MM.1S (cell line): ENCODE data around the gene OR5B2.

Experiments
- DNase-seq: peaks from one replicate; pipeline ENCODE4 v3.0.0-alpha.2; 2015
- H2AFZ ChIP-seq: fragments of 300-600 bp; sonication (generic); 2 replicates; pipeline ENCODE4 v1.6.0; 2016; ENCODE audit warnings: antibody characterized with exemption, low read length
- H3F3A ChIP-seq: fragments of 300-600 bp; sonication (generic); 2 replicates; pipeline ENCODE4 v1.6.1; 2016; ENCODE audit warnings: mild to moderate bottlenecking, antibody characterized with exemption, low read length, moderate library complexity, mixed read lengths; ENCODE audit not compliant: insufficient read depth
- H3K27ac ChIP-seq: fragments of 300-600 bp; sonication (generic); 2 replicates; pipeline ENCODE4 v1.5.1; 2016; ENCODE audit warnings: mild to moderate bottlenecking, low read length
- H3K27me3 ChIP-seq: fragments of 300-600 bp; sonication (generic); replicated peaks from 2 replicates; pipeline ENCODE4 v1.6.0; 2016; ENCODE audit warnings: low read length; ENCODE audit not compliant: insufficient read depth
- H3K36me3 ChIP-seq: fragments of 300-600 bp; sonication (generic); replicated peaks from 2 replicates; pipeline ENCODE4 v1.6.1; 2016; ENCODE audit warnings: mild to moderate bottlenecking, low read length, mixed read lengths; ENCODE audit not compliant: insufficient read depth
- H3K4me1 ChIP-seq: fragments of 300-600 bp; sonication (generic); 2 replicates; pipeline ENCODE4 v1.6.1; 2016; ENCODE audit warnings: low read length, mixed read lengths
- H3K4me2 ChIP-seq: fragments of 300-600 bp; sonication (generic); 2 replicates; pipeline ENCODE4 v1.6.0; 2016; ENCODE audit warnings: low read depth, low read length
- H3K4me3 ChIP-seq: fragments of 300-600 bp; sonication (generic); 2 replicates; pipeline ENCODE4 v1.5.1; 2016; ENCODE audit warnings: low read length, mixed read lengths
- H3K79me2 ChIP-seq: fragments of 300-600 bp; sonication (generic); 2 replicates; pipeline ENCODE4 v1.6.1; 2016; ENCODE audit warnings: mixed run types, low read length, mixed read lengths
- H3K9ac ChIP-seq: fragments of 300-600 bp; sonication (generic); 2 replicates; pipeline ENCODE4 v1.6.1; 2016; ENCODE audit warnings: low read length, mixed read lengths
- H3K9me2 ChIP-seq: fragments of 300-600 bp; sonication (generic); replicated peaks from 2 replicates; pipeline ENCODE4 v1.6.1; 2016; ENCODE audit warnings: mild to moderate bottlenecking, low read length, mixed read lengths; ENCODE audit not compliant: insufficient read depth
- H3K9me3 ChIP-seq: fragments of 300-600 bp; sonication (generic); replicated peaks from 2 replicates; pipeline ENCODE4 v1.6.1; 2016; ENCODE audit warnings: mild to moderate bottlenecking, low read length, mixed read lengths; ENCODE audit not compliant: insufficient read depth
- H4K20me1 ChIP-seq: fragments of 300-600 bp; sonication (generic); 2 replicates; pipeline ENCODE4 v1.6.1; 2016; ENCODE audit warnings: mild to moderate bottlenecking, low read length, moderate library complexity, mixed read lengths; ENCODE audit not compliant: insufficient read depth
- CTCF ChIP-seq: fragments of 300-600 bp; sonication (generic); IDR thresholded peaks from 2 replicates; pipeline ENCODE4 v1.5.1; 2016; ENCODE audit warnings: antibody characterized with exemption, low read length, mixed read lengths
- EZH2 ChIP-seq: fragments of 300-600 bp; sonication (generic); optimal IDR thresholded peaks from 2 replicates; pipeline ENCODE3; 2017; ENCODE audit warnings: low read depth, mild to moderate bottlenecking, antibody characterized with exemption, low read length, mixed read lengths
- EZH2phosphoT487 ChIP-seq: fragments of 300-600 bp; sonication (generic); IDR thresholded peaks from 2 replicates; pipeline ENCODE4 v1.6.1; 2018; ENCODE audit warnings: antibody characterized with exemption, low read length

OR5B2 gene

DNA sequence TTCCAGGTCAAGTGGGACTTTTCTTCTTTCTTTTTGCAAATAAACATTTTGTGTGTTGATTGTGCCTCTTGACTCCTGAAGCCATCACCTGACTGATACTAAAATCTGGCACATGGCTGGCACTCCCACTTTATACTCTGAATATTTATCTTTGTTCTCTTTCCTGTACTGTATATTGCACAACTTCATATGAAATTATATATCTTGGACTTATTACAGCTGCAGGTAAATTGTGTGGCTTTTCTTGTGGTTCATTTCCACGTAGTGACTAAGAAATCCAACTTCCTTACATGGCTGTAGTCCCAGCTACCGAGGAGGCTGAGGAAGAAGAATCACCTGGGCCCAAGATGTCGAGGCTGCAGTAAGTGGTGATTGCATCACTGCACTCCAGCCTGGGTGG is 37.8 kb upstream of the OR5B2 start:
- no peaks in the 10 kb centered on the region for H3K9me3 ChIP-seq

GRCh38 chr11:58451585-58451984 is 23.7 kb upstream of the OR5B2 start:
- Histone ChIP-seq H3K4me2 (no peak overlapping the region), H4K20me1 (no peaks in the 10 kb centered on the region), H3K79me2 (no peaks in the 10 kb centered on the region), H2AFZ (no peak overlapping the region), H3K36me3 (no peaks in the 10 kb centered on the region), H3K27me3 (no peaks in the 10 kb centered on the region), H3F3A (no peaks in the 10 kb centered on the region), H3K9me3 (no peaks in the 10 kb centered on the region), H3K9me2 (no peaks in the 10 kb centered on the region), H3K9ac (no peak overlapping the region), H3K4me1 (no peaks in the 10 kb centered on the region), H3K4me3 (no peak overlapping the region), H3K27ac (no peak overlapping the region)
- no peak for TF ChIP-seq EZH2phosphoT487
- no peak for TF ChIP-seq CTCF
- no peak for TF ChIP-seq EZH2
- DNase-seq, result no peak

More for the DNA sequence above, 37.8 kb upstream of the OR5B2 start:
- no peak overlapping the region for H3K9ac ChIP-seq
- H3K4me1 ChIP-seq, result no peaks in the 10 kb centered on the region
- H3K4me2 ChIP-seq, result no peak overlapping the region
- no peaks in the 10 kb centered on the region for H4K20me1 ChIP-seq
- DNase-seq, result no peak
- no peaks in the 10 kb centered on the region for H3K27me3 ChIP-seq
- no peaks in the 10 kb centered on the region for H3F3A ChIP-seq
- H3K9me2 ChIP-seq, result no peaks in the 10 kb centered on the region
- no peak overlapping the region for H3K4me3 ChIP-seq
- no peaks in the 10 kb centered on the region for H3K79me2 ChIP-seq
- no peak for TF ChIP-seq EZH2
- TF ChIP-seq CTCF, result no peak
- no peak for TF ChIP-seq EZH2phosphoT487
- no peak overlapping the region for H3K27ac ChIP-seq
- H3K36me3 ChIP-seq, result no peaks in the 10 kb centered on the region
- H2AFZ ChIP-seq, result no peak overlapping the region

DNA sequence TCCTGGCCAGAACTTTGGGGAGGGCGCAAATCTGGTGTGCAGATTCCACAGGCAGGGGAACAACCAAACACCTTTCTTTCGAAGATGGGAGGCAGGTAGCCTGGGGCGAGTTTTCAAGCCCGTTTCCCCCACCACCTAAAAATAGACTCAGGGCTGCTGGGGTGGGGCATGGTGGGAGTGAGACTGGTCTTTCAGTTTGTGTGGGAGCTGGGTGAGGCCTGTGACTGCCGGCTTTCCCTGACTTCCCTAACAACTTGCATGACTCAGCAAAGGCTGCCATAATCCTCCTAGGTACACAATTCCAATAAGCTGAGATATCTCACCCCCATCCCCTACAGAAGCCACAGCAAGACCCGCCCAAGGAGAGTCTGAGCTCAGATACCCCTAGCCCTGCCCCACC is 18.4 kb upstream of the OR5B2 start:
- TF ChIP-seq EZH2 (no peak), EZH2phosphoT487 (no peak), CTCF (no peak)
- no peak overlapping the region for H2AFZ ChIP-seq
- no peak for DNase-seq

More for the DNA sequence above, 18.4 kb upstream of the OR5B2 start:
- no peaks in the 10 kb centered on the region for H4K20me1 ChIP-seq
- H3F3A ChIP-seq, result no peaks in the 10 kb centered on the region
- no peak overlapping the region for H3K27ac ChIP-seq
- H3K27me3 ChIP-seq, result no peaks in the 10 kb centered on the region
- H3K4me2 ChIP-seq, result no peak overlapping the region
- H3K36me3 ChIP-seq, result no peaks in the 10 kb centered on the region
- no peak overlapping the region for H3K9ac ChIP-seq
- H3K9me3 ChIP-seq, result no peaks in the 10 kb centered on the region
- no peaks in the 10 kb centered on the region for H3K4me1 ChIP-seq
- no peaks in the 10 kb centered on the region for H3K9me2 ChIP-seq
- H3K4me3 ChIP-seq, result no peak overlapping the region
- H3K79me2 ChIP-seq, result no peaks in the 10 kb centered on the region
